GM12801 (cell line): ENCODE data around the gene ATP2B3.

Experiments used
- CTCF ChIP-seq: IDR thresholded peaks from one replicate; pipeline ENCODE4 v1.5.1; 2011; ENCODE audit warnings: control low read depth; ENCODE audit not compliant: insufficient read length; ENCODE audit errors: extremely low read depth

ATP2B3 gene

GRCh38 chrX:153517423-153517822 lies at the start of gene ATP2B3:
Gene ATP2B3 (plus strand): TSS chrX:153517642. CDS start chrX:153536248, 18,606 bp downstream.
- no peak for TF ChIP-seq CTCF

GRCh38 chrX:153468008-153468580 lies 49.3 kb upstream of the ATP2B3 start:
- TF ChIP-seq CTCF = no peak

- TF ChIP-seq CTCF = no peak
These were observed 47.5 kb upstream of the ATP2B3 start for GRCh38 chrX:153469811-153470410.

- TF ChIP-seq CTCF = no peak
These were observed 46.8 kb upstream of the ATP2B3 start, which contains the start of gene HAUS7 for GRCh38 chrX:153470411-153471363. Gene HAUS7 (minus strand): TSS chrX:153470576. CDS start chrX:153470557, 19 bp downstream.

GRCh38 chrX:153471663-153472280 lies 45.7 kb upstream of the ATP2B3 start:
- no peak for TF ChIP-seq CTCF

GRCh38 chrX:153473126-153473525 lies 44.3 kb upstream of the ATP2B3 start:
- TF ChIP-seq CTCF = no peak

GRCh38 chrX:153474266-153474665 lies 43.2 kb upstream of the ATP2B3 start:
- no peak for TF ChIP-seq CTCF
